Measurements from ENCODE around the gene LSMEM2.
"Not testable (repeated sequence)": the region's sequence is repeated elsewhere in the genome, so short reads cannot be mapped to it uniquely, and the experiment has no call there.

Gene LSMEM2
- total RNA-seq, result 0 to 0.09 (median 0) reads per million in 18 experiments

GRCh38 chr3:50278880-50279224 lies at the start of gene LSMEM2:
Gene LSMEM2, plus strand, starts transcription at chr3:50279087. Its CDS starts 27 bp downstream, at chr3:50279114.
- DNase-seq, result no peak

DNA sequence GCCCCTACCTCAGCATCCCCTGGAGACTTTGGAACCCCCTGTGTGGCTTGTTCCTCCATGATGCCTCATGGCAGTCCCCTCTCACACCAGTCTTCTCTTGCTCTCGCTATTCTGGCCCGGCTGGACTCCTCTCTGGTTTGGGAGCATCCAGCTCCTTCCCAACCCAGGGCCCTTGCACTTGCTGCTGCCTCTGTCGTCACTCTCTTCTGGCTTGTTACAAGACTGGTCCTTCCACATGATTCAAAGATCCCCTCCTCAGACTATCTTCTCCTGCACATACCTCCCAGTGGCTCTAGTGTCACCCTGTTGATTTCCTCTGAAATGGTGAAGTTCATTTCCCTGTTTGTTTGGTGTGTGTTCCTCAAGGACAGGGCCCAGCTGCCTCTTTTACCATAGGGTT lies 49.4 kb upstream of the LSMEM2 start:
- DNase-seq, result no peak

DNA sequence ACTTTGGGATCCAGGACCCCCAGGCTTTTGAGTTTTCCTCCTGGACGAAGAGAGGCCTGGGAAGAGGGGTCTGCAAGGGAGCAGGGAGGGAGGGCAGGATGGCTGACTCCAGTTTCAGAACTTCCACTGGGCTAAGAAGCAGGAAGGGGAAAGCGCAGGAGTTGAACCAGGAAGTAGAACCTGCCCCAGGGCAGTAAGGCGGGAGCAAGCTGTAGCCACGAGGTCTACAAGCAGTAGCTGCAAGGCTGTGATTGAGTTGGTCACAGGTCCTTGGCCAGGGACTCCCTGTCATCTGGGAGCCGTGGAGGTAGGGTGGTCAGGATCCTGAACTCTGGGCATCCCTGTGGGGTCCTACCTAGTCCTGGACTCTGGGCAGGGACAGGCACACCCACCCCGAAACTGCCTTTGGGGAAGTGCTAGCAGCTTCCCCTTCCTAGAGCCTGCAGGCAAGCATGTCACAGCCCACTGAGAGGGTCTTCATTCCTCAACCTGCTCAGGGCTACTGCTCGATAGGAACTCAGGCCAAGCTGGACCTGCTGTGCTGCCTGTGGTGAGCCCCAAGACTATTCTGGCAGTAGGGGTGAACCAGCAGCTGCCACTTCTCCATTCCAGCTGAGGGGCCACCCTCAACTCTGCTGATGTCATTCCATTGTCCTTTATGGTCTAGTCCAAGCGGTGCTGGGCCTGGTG lies 48.6 kb upstream of the LSMEM2 start:
- peak; percentile 63 to 78 for DNase-seq

DNA sequence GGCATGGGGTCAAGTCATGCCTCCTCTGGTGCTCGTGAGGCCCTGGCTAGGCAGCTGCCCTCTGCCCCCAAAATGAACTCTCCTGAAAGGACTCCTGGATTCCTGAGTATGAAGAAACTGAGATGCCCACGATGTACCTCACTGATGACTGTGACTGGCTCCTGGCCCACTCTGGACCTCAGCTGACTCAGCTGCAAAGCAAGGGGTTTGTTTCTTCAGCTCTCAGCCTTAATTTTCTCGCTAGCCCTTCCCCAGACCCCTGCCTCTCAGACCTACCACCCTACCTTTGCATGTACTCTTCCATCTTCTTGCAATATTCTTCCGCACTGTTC lies 48.1 kb upstream of the LSMEM2 start:
- no peak for DNase-seq

DNA sequence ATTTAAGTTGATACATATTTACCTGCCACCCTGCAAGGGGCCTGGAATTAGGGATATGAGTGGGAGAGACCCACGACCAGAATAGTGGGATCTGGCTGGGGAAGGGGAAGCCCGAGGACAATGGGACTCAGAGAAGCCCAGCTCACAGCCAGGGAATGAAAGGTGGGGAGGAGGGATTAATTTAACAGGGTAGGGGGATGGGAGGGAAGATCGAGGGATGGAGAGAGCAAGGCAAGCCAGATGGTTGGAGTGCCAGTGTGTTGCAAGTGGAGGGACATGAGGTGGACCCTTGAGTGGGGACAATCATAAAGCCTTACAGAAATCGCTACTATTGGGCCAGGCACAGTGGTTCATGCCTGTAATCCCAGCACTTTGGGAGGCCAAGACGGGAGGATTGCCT lies 47.3 kb upstream of the LSMEM2 start:
- no peak for DNase-seq

- DNase-seq, result no peak
Measured at GRCh38 chr3:50232303-50232702, 46.6 kb upstream of the LSMEM2 start.

DNA sequence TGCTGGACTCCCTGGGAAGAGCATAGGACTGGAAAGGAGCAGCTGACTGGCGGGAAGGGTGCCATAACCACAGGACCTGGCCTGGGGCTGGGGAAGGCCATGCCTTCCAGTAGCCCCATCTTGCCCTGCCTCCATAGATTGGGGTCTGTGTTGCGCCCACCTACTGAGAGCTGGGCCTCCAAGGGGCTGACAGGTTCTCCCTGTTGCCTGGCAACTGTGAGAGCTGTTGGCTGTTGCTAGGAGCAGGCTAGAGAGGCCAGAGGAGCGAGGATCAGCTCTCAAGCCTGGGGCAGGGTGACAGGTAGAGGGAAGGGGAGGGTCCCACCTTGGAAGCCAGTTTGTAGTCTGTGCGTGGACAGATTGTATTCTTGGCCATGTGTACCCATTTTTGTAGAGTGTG lies 45.7 kb upstream of the LSMEM2 start:
- DNase-seq, result no peak

GRCh38 chr3:50235716-50236483 lies 43.0 kb upstream of the LSMEM2 start, which contains the start of gene GNAI2:
Gene GNAI2, plus strand, starts transcription at chr3:50236204. Its CDS starts 132 bp downstream, at chr3:50236336.
- DNase-seq, result peak; percentile 99

- no peak for DNase-seq
Measured at GRCh38 chr3:50236484-50237132, 42.3 kb upstream of the LSMEM2 start.

GRCh38 chr3:50237133-50237651 lies 41.7 kb upstream of the LSMEM2 start:
- peak in 1 of 2 donors; percentile 44 for DNase-seq

DNA sequence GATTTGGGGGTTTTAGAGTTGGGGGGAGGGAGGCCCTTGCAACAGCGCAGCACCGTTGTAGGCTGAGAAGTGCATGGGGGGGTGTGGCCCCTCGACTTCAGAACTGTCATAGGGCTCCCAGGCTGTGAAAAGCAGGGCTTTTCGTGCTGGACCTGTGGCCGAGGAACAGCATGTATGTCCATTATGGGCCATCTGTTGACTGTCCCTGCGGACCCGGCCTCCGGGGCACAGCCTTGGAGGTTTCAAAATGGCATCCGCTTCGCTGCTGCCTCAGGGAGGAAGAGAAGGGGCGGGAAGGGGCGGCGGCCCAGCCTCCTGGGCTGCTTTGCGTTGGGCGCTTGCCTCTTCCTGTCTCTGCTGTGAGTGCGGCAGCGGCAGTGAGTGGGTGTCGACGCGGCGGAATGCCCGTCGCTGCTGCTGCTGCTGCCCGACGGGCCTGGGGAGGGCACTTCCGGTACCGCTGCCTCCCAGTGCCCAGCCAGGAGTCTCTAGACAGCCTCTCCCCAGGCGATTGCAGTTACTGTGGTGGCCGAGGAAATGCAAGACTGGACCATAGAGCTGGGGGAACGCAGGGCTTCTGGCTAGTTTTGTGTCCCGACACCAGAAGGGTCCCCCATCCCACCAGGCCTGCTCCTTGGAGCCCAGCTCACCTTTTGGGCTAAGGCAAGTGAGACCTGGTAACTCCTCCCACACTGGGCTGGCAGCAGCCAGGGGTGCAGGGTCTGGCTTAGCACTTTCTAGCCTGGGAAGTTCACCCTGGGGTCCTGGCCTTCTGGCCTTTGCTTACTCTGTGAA lies 40.9 kb upstream of the LSMEM2 start:
- DNase-seq, result peak; percentile 93 to 95

DNA sequence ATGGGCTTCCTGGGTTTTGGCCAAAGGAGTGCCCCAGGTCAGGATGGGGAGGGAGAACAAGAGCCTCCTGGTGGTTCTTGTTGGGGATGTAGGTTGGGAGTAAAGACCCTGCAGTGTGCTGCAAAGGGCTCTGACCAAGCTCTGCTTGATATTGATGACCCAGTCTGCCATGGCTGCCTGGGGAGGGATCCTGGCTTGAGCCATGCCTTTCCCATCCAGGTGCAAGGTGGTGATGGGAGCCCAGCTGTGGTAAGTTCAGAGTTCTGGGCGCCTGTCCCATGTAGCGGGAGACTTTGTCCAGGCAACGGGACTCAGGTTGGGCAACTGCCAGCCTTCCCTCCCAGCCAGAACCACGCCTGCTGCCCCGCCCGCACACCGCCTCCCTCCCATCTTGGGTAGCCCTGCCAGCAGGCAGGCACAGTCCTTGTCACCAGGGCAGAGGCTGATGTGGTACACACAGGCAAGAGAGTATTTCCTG lies 40.3 kb upstream of the LSMEM2 start:
- peak; percentile 70 to 72 for DNase-seq

DNA sequence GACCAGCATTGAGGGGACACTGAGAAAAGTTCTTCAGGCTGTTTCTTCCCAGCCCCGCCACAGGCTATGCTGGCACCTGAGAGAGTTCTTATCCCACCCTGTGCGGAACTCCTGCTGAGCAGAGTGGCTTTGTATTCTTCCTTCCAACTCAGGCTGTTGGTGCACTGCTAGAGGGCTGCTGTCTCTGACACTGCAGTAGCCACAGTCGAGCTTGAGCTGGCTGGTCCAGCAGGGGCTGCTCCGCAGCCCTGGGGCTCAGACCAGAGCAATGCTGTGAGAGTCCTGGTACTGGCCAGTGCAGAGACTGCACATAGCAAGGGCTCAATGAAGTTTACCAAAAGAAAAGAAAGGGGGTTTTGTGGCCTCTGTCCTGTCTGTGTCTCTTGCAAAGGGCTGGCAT lies 39.2 kb upstream of the LSMEM2 start:
- no peak for DNase-seq

DNA sequence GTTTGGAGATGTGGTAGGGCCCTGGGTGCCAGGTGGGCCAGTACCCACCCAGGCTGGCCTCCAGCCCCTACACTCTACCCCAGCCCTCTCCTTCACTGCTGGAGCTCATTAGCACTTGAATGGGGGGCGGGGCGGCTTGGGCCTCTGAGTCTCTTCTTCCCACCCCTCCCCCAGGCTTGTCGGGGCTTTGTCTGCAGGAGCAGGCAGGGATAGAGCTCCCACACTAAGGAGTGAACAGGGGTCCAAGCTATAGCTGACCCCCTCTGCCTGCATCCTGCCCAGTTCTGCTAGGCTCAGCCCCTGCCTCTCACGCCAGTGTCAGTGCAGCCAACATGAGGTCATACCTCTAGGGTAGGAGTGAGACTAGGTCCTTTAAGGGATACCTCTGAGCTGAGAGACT lies 37.7 kb upstream of the LSMEM2 start:
- no peak for DNase-seq

GRCh38 chr3:50241713-50242380 lies 37.0 kb upstream of the LSMEM2 start:
- peak in 1 of 2 donors; percentile 33 for DNase-seq

- DNase-seq, result no peak
Measured at GRCh38 chr3:50242381-50242770, 36.5 kb upstream of the LSMEM2 start.

GRCh38 chr3:50242851-50243542 lies 35.9 kb upstream of the LSMEM2 start:
- DNase-seq, result peak; percentile 93 to 94

GRCh38 chr3:50243543-50243895 lies 35.4 kb upstream of the LSMEM2 start:
- no peak for DNase-seq

GRCh38 chr3:50244813-50245212 lies 34.1 kb upstream of the LSMEM2 start:
- DNase-seq, result not testable (repeated sequence)

DNA sequence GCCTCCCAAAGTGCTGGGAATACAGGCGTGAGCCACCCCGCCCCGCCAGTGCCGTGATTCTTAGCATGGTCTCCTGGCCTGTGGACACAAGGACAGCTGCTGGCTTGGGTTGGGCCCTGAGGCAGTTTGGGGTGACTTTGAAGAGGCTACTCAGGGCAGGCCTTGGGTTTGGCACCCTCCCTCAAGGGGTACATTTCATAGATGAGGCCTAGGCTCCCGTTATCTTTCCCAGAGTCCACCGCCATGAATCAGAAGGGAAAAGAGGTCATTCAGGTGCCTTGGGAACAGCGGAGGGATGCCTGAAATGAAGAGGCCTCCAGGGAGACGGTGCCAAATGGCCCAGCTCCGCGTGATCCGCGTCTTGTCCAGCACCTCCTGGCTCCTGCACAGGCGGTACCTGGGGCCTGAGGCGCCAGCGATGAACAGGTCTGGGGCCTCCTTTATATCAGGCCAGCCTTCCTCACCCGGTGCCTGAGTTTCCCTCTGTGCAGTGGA lies 33.6 kb upstream of the LSMEM2 start:
- DNase-seq, result no peak

Data from inflammatory macrophage (primary cell).